Mesenchymal stem cell (in vitro differentiated cells and primary cell): ENCODE data around the gene SMIM20.

Source experiments
- DNase-seq: peaks from one replicate; pipeline ENCODE4 v3.0.0-alpha.2; 2013
- H2AFZ ChIP-seq: one replicate; pipeline ENCODE4 v1.6.1; 2013; ENCODE audit warnings: low read depth, mild to moderate bottlenecking, control low read depth, inconsistent platforms, low read length, moderate library complexity
- H2AK5ac ChIP-seq: 2 replicates; pipeline ENCODE4 v1.6.1; 2013; ENCODE audit warnings: low read length, moderate library complexity, mild to moderate bottlenecking, inconsistent platforms; ENCODE audit not compliant: severe bottlenecking
- H2BK120ac ChIP-seq: one replicate; pipeline ENCODE4 v1.6.1; 2013; ENCODE audit warnings: low read depth, mild to moderate bottlenecking, inconsistent platforms, low read length, moderate library complexity
- H2BK12ac ChIP-seq, 2 experiments: one replicate each; pipeline ENCODE4 v1.6.1; 2013; ENCODE audit warnings: inconsistent platforms in 2 of 2, low read length in 2 of 2, mild to moderate bottlenecking in 2 of 2, moderate library complexity in 2 of 2, control low read depth in 1 of 2
- H2BK15ac ChIP-seq: one replicate; pipeline ENCODE4 v1.6.1; 2013; ENCODE audit warnings: mild to moderate bottlenecking, low read depth, inconsistent platforms; ENCODE audit not compliant: poor library complexity, severe bottlenecking
- H2BK5ac ChIP-seq: 2 replicates; pipeline ENCODE4 v1.6.1; 2013; ENCODE audit warnings: low read depth, mild to moderate bottlenecking, low read length, control low read depth, inconsistent platforms; ENCODE audit not compliant: poor library complexity, severe bottlenecking
- H3K14ac ChIP-seq, 2 experiments: one replicate each; pipeline ENCODE4 v1.6.1; 2013; ENCODE audit warnings: inconsistent platforms in 2 of 2, low read length in 2 of 2, control low read depth in 1 of 2, mild to moderate bottlenecking in 1 of 2, moderate library complexity in 1 of 2
- H3K18ac ChIP-seq, 2 experiments: one replicate each; pipeline ENCODE4 v1.6.1; 2013; ENCODE audit warnings: inconsistent platforms in 2 of 2, low read length in 2 of 2, control low read depth in 1 of 2, low read depth in 1 of 2, mild to moderate bottlenecking in 1 of 2
- H3K23ac ChIP-seq, 2 experiments: one replicate each; pipeline ENCODE4 v1.6.1; 2013; ENCODE audit warnings: inconsistent platforms in 2 of 2, low read length in 2 of 2, mild to moderate bottlenecking in 2 of 2, moderate library complexity in 2 of 2, control low read depth in 1 of 2
- H3K27ac ChIP-seq: 2 replicates; pipeline ENCODE4 v1.5.1; 2013; ENCODE audit warnings: mild to moderate bottlenecking, moderate library complexity, low read length, control low read depth, inconsistent platforms; ENCODE audit not compliant: poor library complexity, severe bottlenecking
- H3K27me3 ChIP-seq, 2 experiments: 2 replicates each; pipeline versions ENCODE4 v1.6.1 to v1.7.0; 2013; ENCODE audit warnings: low read length in 2 of 2, mild to moderate bottlenecking in 2 of 2, moderate library complexity in 2 of 2, control low read depth in 1 of 2, inconsistent platforms in 1 of 2; ENCODE audit not compliant: control insufficient read depth in 1 of 2, insufficient read depth in 1 of 2
- H3K36me3 ChIP-seq, 2 experiments: 2 replicates each; pipeline versions ENCODE4 v1.6.1 to v1.7.0; 2013; ENCODE audit warnings: low read length in 2 of 2, control low read depth in 1 of 2, inconsistent platforms in 1 of 2, low read depth in 1 of 2, mild to moderate bottlenecking in 1 of 2; ENCODE audit not compliant: insufficient read depth in 2 of 2, control insufficient read depth in 1 of 2
- H3K4ac ChIP-seq, 2 experiments: one replicate each; pipeline ENCODE4 v1.6.1; 2013; ENCODE audit warnings: inconsistent platforms in 2 of 2, low read length in 2 of 2, mild to moderate bottlenecking in 2 of 2, moderate library complexity in 2 of 2, control low read depth in 1 of 2, low read depth in 1 of 2
- H3K4me1 ChIP-seq: 2 replicates; pipeline ENCODE4 v1.6.1; 2013; ENCODE audit warnings: low read depth, low read length, control low read depth; ENCODE audit not compliant: control insufficient read depth, insufficient read depth
- H3K4me2 ChIP-seq: 2 replicates; pipeline ENCODE4 v1.6.1; 2013; ENCODE audit warnings: low read length, mild to moderate bottlenecking, inconsistent platforms; ENCODE audit not compliant: poor library complexity, severe bottlenecking
- H3K4me3 ChIP-seq, 2 experiments: 2 replicates each; pipeline versions ENCODE4 v1.5.1 to v1.7.0; 2013; ENCODE audit warnings: low read length in 2 of 2, mild to moderate bottlenecking in 2 of 2, control low read depth in 1 of 2, low read depth in 1 of 2; ENCODE audit not compliant: insufficient read depth in 1 of 2
- H3K79me1 ChIP-seq: replicated peaks from 2 replicates; pipeline ENCODE4 v1.6.1; 2013; ENCODE audit warnings: mild to moderate bottlenecking, control low read depth, low read length, inconsistent platforms; ENCODE audit not compliant: poor library complexity, severe bottlenecking
- H3K9ac ChIP-seq: 2 replicates; pipeline ENCODE4 v1.7.0; 2013; ENCODE audit warnings: mild to moderate bottlenecking, low read length, moderate library complexity
- H3K9me3 ChIP-seq: 2 replicates; pipeline ENCODE4 v1.7.0; 2013; ENCODE audit warnings: mild to moderate bottlenecking, low read length; ENCODE audit not compliant: control insufficient read depth
- H4K8ac ChIP-seq: one replicate; pipeline ENCODE4 v1.6.1; 2013; ENCODE audit warnings: inconsistent platforms, mild to moderate bottlenecking, low read length, moderate library complexity
- H4K91ac ChIP-seq: one replicate; pipeline ENCODE4 v1.6.1; 2013; ENCODE audit warnings: mild to moderate bottlenecking, low read length, inconsistent platforms
- WGBS: methylation state at CpG from one replicate; pipeline ENCODE4 v1.1.7; 2013; ENCODE audit warnings: mixed read lengths; 5-methylcytosine and 5-hydroxymethylcytosine counted together

The SMIM20 gene

DNA sequence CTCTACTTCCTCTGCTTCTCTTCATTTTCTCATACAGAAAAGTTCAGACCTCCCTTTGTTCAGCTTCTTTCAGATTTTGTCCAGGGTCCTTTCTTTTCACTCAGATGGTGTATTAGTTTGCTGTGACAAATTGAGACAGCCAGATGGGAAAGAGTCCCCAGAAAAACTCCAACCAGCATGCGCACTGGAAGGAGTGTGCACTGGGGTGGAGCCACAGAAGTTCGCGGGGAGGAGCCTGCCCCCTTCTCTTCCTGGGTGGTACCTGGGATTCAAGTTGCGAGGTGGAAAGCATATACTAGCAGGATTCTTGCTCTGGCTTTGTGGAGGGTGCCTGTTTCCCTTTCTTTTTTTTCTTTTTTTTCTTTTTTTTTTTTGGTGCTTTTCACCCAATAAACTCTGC is 51.6 kb downstream of the SMIM20 start:
- Histone ChIP-seq H2BK120ac (no peak overlapping the region), H2AK5ac (no peak overlapping the region), H2BK5ac (no peak overlapping the region), H3K4ac (no peak overlapping the region), H2AFZ (no peak overlapping the region), H3K4me1 (peaks cover 7% of the 10 kb centered on the region), H3K27ac (no peak overlapping the region), H3K9ac (no peak overlapping the region), H2BK12ac (no peak overlapping the region), H3K23ac (no peak overlapping the region), H3K36me3 (no peaks in the 10 kb centered on the region), H3K14ac (no peak overlapping the region), H2BK15ac (no peak overlapping the region), H4K91ac (no peak overlapping the region), H3K4me3 (no peak overlapping the region), H3K27me3 (peaks cover 0 to 12% of the 10 kb centered on the region in 2 experiments), H3K4me2 (no peak overlapping the region), H3K79me1 (no peaks in the 10 kb centered on the region), H4K8ac (no peak overlapping the region), H3K9me3 (no peaks in the 10 kb centered on the region), H3K18ac (no peak overlapping the region)
- 100% methylated on average over 1 of the region's 4 CpGs for WGBS
- DNase-seq = no peak

DNA sequence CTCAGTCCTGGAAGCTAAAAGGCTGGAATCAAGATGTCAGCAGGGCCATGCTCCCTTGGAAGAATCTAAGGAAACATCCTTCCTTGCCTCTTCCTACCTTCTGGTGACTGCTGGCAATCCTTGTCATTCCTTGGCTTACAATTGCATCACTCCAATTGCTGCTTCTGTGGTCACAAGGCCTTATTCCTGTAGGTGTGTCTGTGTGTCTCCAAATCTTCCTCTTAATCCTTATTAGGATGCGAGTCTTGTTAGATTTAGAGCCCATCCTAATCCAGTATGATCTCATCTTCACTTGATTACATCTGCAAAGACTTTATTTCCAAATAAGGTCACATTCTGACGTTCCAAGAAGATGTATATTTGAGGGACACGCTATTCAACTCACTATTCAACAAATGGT is 52.2 kb downstream of the SMIM20 start:
- 64% methylated on average over 3 of the region's 3 CpGs for WGBS
- H3K18ac ChIP-seq = no peak overlapping the region

DNA sequence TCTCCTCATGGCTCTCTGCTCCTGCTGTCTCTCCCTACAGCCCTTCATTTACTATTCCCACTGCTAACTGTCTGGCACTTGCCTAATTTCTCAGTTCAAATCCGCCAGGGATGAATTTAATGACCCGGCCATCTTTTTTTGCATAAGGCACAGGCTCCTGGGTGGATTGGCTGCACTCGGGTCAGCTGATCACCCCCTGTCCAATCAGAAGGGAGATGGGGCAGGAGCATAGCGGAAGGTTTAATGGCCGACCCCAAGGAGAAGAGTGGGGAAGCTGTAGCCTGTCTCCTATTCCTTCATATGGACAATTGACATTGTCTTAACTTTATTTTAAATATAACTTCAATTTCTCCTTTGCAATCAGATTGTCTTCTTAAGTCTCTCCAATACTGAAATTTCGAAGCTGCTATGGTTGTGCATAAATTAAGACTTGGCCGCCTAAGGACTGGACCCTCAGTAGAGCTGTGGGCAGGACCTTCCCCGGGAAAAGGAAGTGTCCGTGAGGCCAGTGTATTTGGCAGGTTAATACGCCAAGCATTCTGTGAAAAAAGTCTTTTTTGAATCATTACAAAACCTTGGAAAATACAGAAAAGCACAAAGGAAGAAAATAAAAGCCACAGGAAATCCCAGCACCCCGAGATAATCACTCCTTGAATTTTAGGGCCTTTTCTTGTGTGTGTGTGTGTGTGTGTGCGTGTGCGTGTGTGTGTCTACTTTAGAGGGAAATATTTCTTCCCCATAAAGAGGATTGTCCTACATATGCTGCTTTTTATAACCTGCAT is 55.5 kb downstream of the SMIM20 start:
- 77% methylated on average over 7 of the region's 13 CpGs for WGBS
- Histone ChIP-seq H3K9me3 (no peaks in the 10 kb centered on the region), H3K4me3 (no peak overlapping the region), H3K14ac (no peak overlapping the region), H2AK5ac (no peak overlapping the region), H3K27me3 (peaks cover 0 to 19% of the 10 kb centered on the region in 2 experiments), H3K36me3 (no peaks in the 10 kb centered on the region), H3K23ac (no peak overlapping the region), H4K91ac (no peak overlapping the region), H2BK120ac (no peak overlapping the region), H2AFZ (no peak overlapping the region), H3K18ac (no peak overlapping the region), H3K79me1 (no peaks in the 10 kb centered on the region), H3K4me2 (no peak overlapping the region), H3K27ac (peak overlapping the region; percentile 67), H3K9ac (no peak overlapping the region), H3K4me1 (peaks cover 11% of the 10 kb centered on the region), H3K4ac (no peak overlapping the region), H4K8ac (no peak overlapping the region), H2BK5ac (no peak overlapping the region), H2BK12ac (no peak overlapping the region), H2BK15ac (no peak overlapping the region)
- DNase-seq = no peak

More for the DNA sequence above, 52.2 kb downstream of the SMIM20 start:
- H2BK120ac ChIP-seq = no peak overlapping the region
- H2BK12ac ChIP-seq = no peak overlapping the region
- peaks cover 11% of the 10 kb centered on the region for H3K4me1 ChIP-seq
- no peak overlapping the region for H2AFZ ChIP-seq
- no peak overlapping the region for H3K4me2 ChIP-seq
- H3K4me3 ChIP-seq = no peak overlapping the region
- no peak overlapping the region for H2AK5ac ChIP-seq
- peak; percentile 37 for DNase-seq
- H3K36me3 ChIP-seq = no peaks in the 10 kb centered on the region
- no peaks in the 10 kb centered on the region for H3K79me1 ChIP-seq
- no peak overlapping the region for H3K27ac ChIP-seq
- peak overlapping the region; percentile 14 for H4K8ac ChIP-seq
- no peak overlapping the region for H3K9ac ChIP-seq
- no peak overlapping the region for H2BK15ac ChIP-seq
- H3K4ac ChIP-seq = no peak overlapping the region
- no peaks in the 10 kb centered on the region for H3K9me3 ChIP-seq
- H4K91ac ChIP-seq = no peak overlapping the region
- H2BK5ac ChIP-seq = no peak overlapping the region
- H3K27me3 ChIP-seq = peaks cover 0 to 14% of the 10 kb centered on the region in 2 experiments
- H3K23ac ChIP-seq = no peak overlapping the region
- H3K14ac ChIP-seq = no peak overlapping the region

DNA sequence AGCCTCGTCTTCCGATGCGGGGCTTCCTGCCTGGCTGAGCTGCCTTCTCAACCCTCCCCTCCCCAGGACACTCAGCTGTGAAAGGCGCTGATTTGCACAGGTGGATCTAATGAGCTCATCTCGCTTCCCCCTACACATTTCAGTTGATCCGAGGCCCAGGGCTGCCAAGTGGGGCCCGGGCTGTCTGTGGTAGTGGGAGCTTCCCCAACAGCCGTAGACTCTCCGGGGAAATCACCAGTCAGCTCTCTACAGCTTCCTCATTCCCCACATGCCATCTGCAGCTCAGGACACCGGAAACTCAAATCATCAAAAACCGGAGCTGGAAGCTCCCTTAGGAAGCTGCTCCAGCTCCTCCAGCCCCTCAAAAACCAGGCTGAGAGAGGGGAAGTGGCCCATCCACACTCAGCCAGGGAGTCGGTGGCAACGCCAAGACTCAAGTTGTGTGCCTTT is 56.2 kb downstream of the SMIM20 start:
- Histone ChIP-seq H3K79me1 (no peaks in the 10 kb centered on the region), H3K36me3 (no peaks in the 10 kb centered on the region), H3K4me3 (no peak overlapping the region), H3K23ac (no peak overlapping the region), H2BK5ac (no peak overlapping the region), H2BK120ac (no peak overlapping the region), H2BK15ac (no peak overlapping the region), H3K4ac (no peak overlapping the region), H2BK12ac (no peak overlapping the region), H3K18ac (no peak overlapping the region), H3K14ac (no peak overlapping the region), H3K9ac (no peak overlapping the region), H3K4me2 (peak overlapping the region; percentile 29), H3K9me3 (no peaks in the 10 kb centered on the region), H3K27me3 (peaks cover 0 to 19% of the 10 kb centered on the region in 2 experiments), H3K27ac (peak overlapping the region; percentile 67), H3K4me1 (peaks cover 11% of the 10 kb centered on the region), H4K91ac (no peak overlapping the region), H4K8ac (no peak overlapping the region), H2AK5ac (no peak overlapping the region), H2AFZ (no peak overlapping the region)
- peak; percentile 10 for DNase-seq
- 69% methylated on average over 13 of the region's 13 CpGs for WGBS
